ENCODE data around the gene BLVRA. TPM values are rescaled to one million over a fixed set of nuclear protein-coding genes. Genes with fewer than 3 reads are reported as not detected.
"Not testable (repeated sequence)": the region's sequence is repeated elsewhere in the genome, so short reads cannot be mapped to it uniquely, and the experiment has no call there.

BLVRA gene
- polyA plus RNA-seq, 5 donors, result 40.5 to 49.2 (median 43.4) TPM

- no peak for DNase-seq
Observed at GRCh38 chr7:43792471-43793150, 34.1 kb downstream of the BLVRA start.

GRCh38 chr7:43799605-43800004, 41.1 kb downstream of the BLVRA start:
- DNase-seq, result no peak

GRCh38 chr7:43803865-43804264, 45.4 kb downstream of the BLVRA start:
- no peak for DNase-seq

- no peak for DNase-seq
Observed at GRCh38 chr7:43808410-43808809, 49.9 kb downstream of the BLVRA start.

GRCh38 chr7:43810195-43810941, 51.9 kb downstream of the BLVRA start:
- not testable (repeated sequence) for DNase-seq

- no peak for DNase-seq
Observed at GRCh38 chr7:43815373-43815772, 56.9 kb downstream of the BLVRA start.

- DNase-seq, result not testable (repeated sequence)
Observed at GRCh38 chr7:43816046-43816797, 57.7 kb downstream of the BLVRA start.

GRCh38 chr7:43823425-43823824, 64.9 kb downstream of the BLVRA start:
- not testable (repeated sequence) for DNase-seq

GRCh38 chr7:43823941-43824340, 65.5 kb downstream of the BLVRA start:
- no peak for DNase-seq

GRCh38 chr7:43824513-43824912, 66.0 kb downstream of the BLVRA start:
- DNase-seq, result not testable (repeated sequence)

- no peak for DNase-seq
Observed at GRCh38 chr7:43824963-43825362, 66.5 kb downstream of the BLVRA start.

GRCh38 chr7:43825391-43825808, 66.9 kb downstream of the BLVRA start:
- no peak for DNase-seq

- DNase-seq, result not testable (repeated sequence)
Observed at GRCh38 chr7:43830917-43831316, 72.4 kb downstream of the BLVRA start.

GRCh38 chr7:43834463-43835251, 76.2 kb downstream of the BLVRA start:
- peak in 1 of 2 donors; percentile 3 for DNase-seq

GRCh38 chr7:43838201-43838658, 79.8 kb downstream of the BLVRA start:
- DNase-seq, result no peak

GRCh38 chr7:43843296-43843695, 84.8 kb downstream of the BLVRA start:
- DNase-seq, result no peak

- DNase-seq, result no peak
Observed at GRCh38 chr7:43844257-43844656, 85.8 kb downstream of the BLVRA start.

- no peak for DNase-seq
Observed at GRCh38 chr7:43844662-43845061, 86.2 kb downstream of the BLVRA start.

- no peak for DNase-seq
Observed at GRCh38 chr7:43847496-43847895, 89.0 kb downstream of the BLVRA start.

- no peak for DNase-seq
Observed at GRCh38 chr7:43849047-43849446, 90.6 kb downstream of the BLVRA start.

GRCh38 chr7:43850348-43851116, 92.1 kb downstream of the BLVRA start:
- DNase-seq, result no peak
